ENCODE measurements around the gene F2R.
A peak's percentile ranks its signal among the peaks of the same experiment; 100 is the strongest.

Gene F2R

DNA sequence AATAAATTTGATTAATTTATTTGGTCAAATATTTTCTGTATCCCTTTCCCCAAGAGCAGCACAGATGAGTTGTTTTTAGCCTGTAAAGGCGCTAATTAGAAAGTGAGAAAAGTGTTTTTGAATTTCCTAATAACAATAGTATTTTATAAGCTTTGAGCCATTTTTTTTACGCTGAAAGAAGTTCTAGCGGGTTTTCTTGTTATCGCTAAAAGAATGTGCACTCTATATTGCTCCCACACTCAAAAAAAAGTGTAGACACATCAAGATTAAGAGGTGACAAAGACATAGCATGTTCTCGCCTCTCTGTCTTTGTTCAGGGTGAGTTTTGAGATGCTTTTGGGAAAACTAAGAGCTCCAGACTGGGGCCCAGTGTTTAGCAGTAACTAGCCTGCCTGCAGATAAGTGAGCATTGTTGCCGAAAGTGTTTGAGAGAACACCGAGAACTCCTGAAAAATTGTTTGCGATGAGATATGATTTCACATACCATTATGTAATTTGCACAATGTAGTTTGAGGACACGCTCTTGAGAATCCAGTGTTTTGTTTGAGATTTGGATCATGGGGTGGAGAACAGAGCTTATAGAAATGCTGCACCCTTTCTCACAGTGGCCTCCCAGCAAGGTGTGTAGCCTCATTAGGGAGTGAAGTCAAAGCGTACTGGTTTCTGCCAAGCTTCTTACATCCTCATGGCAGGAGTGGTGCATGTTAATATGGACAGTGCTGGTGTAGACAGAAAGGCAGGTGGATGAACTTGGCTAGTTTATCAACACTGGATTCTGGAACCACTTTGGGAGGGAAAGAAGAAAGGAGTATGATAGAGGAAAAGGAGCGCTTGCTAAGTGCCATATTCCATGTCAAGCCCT is 1.5 kb downstream of the F2R start:
- peak overlapping the region; percentile 94 for H3K4me3 ChIP-seq (ENCODE audit: insufficient read depth, low read depth, low read length)
- no peak overlapping the region for H3K27ac ChIP-seq (ENCODE audit: insufficient read depth, low read depth, low read length, poor library complexity, severe bottlenecking)
- WGBS, 2 experiments, result 81 to 85% methylated on average over 10 of the region's 11 CpGs

DNA sequence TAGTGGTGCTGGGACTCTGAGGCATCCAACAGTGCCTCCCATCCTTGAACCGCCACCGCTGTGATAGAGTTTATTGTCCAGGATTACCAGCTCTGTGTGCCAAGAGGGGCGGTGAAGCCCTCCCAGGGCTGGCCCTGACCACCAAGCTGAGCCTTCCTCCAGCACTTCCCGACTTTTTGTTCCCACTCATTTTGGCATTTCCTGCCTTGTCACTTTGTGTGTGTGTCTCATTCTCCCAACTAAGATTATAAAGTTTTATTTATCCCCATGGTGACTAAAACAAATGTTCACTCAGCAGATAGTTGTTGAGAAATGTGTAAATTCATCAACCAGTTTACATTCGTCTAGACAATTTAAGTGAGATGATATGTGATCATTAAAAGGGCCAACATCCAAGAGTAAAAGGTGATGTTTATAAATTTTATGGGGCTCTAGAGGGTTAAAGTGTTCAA is 2.5 kb downstream of the F2R start:
- Histone ChIP-seq H3K4me1 (ENCODE audit: control insufficient read depth, insufficient read depth, low read length) (peaks cover 11% of the 10 kb centered on the region), H3K27ac (ENCODE audit: insufficient read depth, low read depth, low read length, poor library complexity, severe bottlenecking) (no peak overlapping the region), H3K27me3 (ENCODE audit: control insufficient read depth, insufficient read depth, low read length, poor library complexity, severe bottlenecking) (peaks cover 25% of the 10 kb centered on the region), H3K9me3 (ENCODE audit: control insufficient read depth, low read length) (no peaks in the 10 kb centered on the region), H3K36me3 (ENCODE audit: control insufficient read depth, insufficient read depth, low read length) (no peaks in the 10 kb centered on the region), H3K4me3 (ENCODE audit: insufficient read depth, low read depth, low read length) (no peak overlapping the region)
- 89 to 92% methylated on average over 5 of the region's 5 CpGs for WGBS, 2 experiments

More for the DNA sequence above, 1.5 kb downstream of the F2R start:
- H3K36me3 ChIP-seq (ENCODE audit: control insufficient read depth, insufficient read depth, low read length), result no peaks in the 10 kb centered on the region
- no peaks in the 10 kb centered on the region for H3K9me3 ChIP-seq (ENCODE audit: control insufficient read depth, low read length)
- H3K4me1 ChIP-seq (ENCODE audit: control insufficient read depth, insufficient read depth, low read length), result peaks cover 11% of the 10 kb centered on the region
- peaks cover 25% of the 10 kb centered on the region for H3K27me3 ChIP-seq (ENCODE audit: control insufficient read depth, insufficient read depth, low read length, poor library complexity, severe bottlenecking)

DNA sequence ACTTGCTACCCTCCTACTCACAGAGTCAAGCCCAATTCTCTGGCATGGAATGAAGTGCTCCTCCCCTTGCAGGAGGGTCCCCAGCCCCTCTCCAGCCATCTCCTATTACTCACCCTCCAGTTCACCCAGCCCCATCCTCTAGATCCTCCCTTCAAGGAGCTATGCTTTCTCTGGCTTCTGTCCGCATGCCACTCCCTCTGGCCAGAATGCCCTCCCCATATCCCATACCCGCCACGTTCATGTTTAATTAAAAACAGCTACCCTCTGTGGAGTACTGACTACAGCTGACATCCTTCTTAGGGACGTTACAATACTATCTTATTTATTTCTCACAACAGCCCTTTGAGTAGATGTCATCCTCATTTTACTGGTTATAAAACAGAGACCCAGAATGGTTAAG is 3.0 kb downstream of the F2R start:
- WGBS, 2 experiments, result 91% methylated on average over 4 of the region's 4 CpGs
- H3K27ac ChIP-seq (ENCODE audit: insufficient read depth, low read depth, low read length, poor library complexity, severe bottlenecking), result no peak overlapping the region
- no peaks in the 10 kb centered on the region for H3K9me3 ChIP-seq (ENCODE audit: control insufficient read depth, low read length)
- peaks cover 20% of the 10 kb centered on the region for H3K27me3 ChIP-seq (ENCODE audit: control insufficient read depth, insufficient read depth, low read length, poor library complexity, severe bottlenecking)
- H3K36me3 ChIP-seq (ENCODE audit: control insufficient read depth, insufficient read depth, low read length), result no peaks in the 10 kb centered on the region
- peaks cover 11% of the 10 kb centered on the region for H3K4me1 ChIP-seq (ENCODE audit: control insufficient read depth, insufficient read depth, low read length)
- H3K4me3 ChIP-seq (ENCODE audit: insufficient read depth, low read depth, low read length), result no peak overlapping the region

DNA sequence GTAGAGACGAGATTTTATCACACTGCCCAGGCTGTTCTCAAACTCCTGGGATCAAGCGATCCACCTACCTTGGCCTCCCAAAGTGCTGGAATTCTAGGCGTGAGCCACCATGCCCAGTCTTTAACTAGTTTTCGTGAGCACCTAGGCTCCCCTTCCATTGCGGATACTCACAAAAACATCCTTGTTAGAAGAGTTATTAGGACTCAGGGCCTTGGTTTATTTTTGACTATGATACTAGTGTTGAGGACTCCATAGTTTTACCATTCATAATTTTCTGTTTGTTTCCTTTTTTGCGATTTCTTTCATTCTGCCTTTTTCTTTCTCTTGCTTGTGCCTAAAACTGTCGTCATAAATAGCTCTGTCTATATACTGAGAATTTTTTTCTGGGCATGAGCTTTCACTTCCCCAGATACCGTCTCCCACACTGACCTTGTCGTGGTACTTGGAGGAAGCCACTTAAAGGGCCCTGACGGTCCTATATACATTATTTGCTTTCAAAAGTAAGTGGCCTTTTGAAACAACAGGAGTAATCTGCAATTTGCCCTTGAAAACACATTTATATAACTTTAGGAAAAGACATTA is 5.2 kb downstream of the F2R start:
- H3K27ac ChIP-seq (ENCODE audit: insufficient read depth, low read depth, low read length, poor library complexity, severe bottlenecking), result no peak overlapping the region
- H3K4me3 ChIP-seq (ENCODE audit: insufficient read depth, low read depth, low read length), result no peak overlapping the region
- peaks cover 11% of the 10 kb centered on the region for H3K4me1 ChIP-seq (ENCODE audit: control insufficient read depth, insufficient read depth, low read length)
- no peaks in the 10 kb centered on the region for H3K36me3 ChIP-seq (ENCODE audit: control insufficient read depth, insufficient read depth, low read length)
- H3K27me3 ChIP-seq (ENCODE audit: control insufficient read depth, insufficient read depth, low read length, poor library complexity, severe bottlenecking), result no peaks in the 10 kb centered on the region
- 90 to 92% methylated on average over 10 of the region's 10 CpGs for WGBS, 2 experiments
- H3K9me3 ChIP-seq (ENCODE audit: control insufficient read depth, low read length), result no peaks in the 10 kb centered on the region

DNA sequence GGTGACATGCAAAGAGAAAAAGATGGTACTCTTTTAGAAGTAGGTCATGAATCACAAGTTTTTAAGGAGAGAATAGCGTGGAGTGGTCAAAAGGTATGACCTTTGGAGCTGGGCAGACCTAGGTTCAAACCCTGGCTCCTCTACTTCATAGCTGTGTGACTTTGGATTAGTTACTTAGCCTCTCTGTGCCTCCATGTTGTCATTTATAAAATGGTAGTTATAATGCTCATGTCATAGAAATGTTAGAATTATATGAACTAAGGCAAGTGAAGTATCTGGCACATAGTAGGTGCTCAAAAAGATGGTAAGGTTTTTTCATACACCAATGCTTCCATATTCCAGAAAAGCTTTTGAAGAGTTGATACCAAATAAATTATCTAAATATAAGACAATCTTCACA is 7.3 kb downstream of the F2R start:
- Histone ChIP-seq H3K4me1 (ENCODE audit: control insufficient read depth, insufficient read depth, low read length) (no peaks in the 10 kb centered on the region), H3K27me3 (ENCODE audit: control insufficient read depth, insufficient read depth, low read length, poor library complexity, severe bottlenecking) (no peaks in the 10 kb centered on the region), H3K4me3 (ENCODE audit: insufficient read depth, low read depth, low read length) (no peak overlapping the region), H3K36me3 (ENCODE audit: control insufficient read depth, insufficient read depth, low read length) (peaks cover 6% of the 10 kb centered on the region), H3K27ac (ENCODE audit: insufficient read depth, low read depth, low read length, poor library complexity, severe bottlenecking) (no peak overlapping the region), H3K9me3 (ENCODE audit: control insufficient read depth, low read length) (no peaks in the 10 kb centered on the region)
- 91 to 98% methylated on average over 1 of the region's 1 CpG for WGBS, 2 experiments

DNA sequence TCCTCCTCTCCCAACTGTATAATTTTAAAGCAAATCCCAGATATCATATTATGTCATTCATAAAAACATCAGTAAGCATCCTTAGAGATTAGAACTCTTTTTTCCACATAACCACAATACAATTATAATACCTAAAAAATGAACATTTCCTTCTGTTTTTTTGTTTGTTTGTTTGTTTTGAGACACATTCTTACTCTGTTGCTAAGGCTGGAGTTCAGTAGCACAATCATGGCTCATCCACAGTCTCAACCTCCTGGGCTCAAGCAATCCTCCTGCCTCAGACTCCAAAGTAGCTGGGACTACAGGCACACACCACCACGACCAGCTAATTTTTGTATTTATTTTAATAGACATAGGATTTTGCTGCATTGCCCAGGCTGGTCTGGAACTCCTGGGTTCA is 8.0 kb downstream of the F2R start:
- Histone ChIP-seq H3K27ac (ENCODE audit: insufficient read depth, low read depth, low read length, poor library complexity, severe bottlenecking) (no peak overlapping the region), H3K4me3 (ENCODE audit: insufficient read depth, low read depth, low read length) (no peak overlapping the region), H3K27me3 (ENCODE audit: control insufficient read depth, insufficient read depth, low read length, poor library complexity, severe bottlenecking) (no peaks in the 10 kb centered on the region), H3K36me3 (ENCODE audit: control insufficient read depth, insufficient read depth, low read length) (peaks cover 6% of the 10 kb centered on the region), H3K4me1 (ENCODE audit: control insufficient read depth, insufficient read depth, low read length) (no peaks in the 10 kb centered on the region), H3K9me3 (ENCODE audit: control insufficient read depth, low read length) (no peaks in the 10 kb centered on the region)
- 85 to 100% methylated on average over 1 of the region's 1 CpG for WGBS, 2 experiments

DNA sequence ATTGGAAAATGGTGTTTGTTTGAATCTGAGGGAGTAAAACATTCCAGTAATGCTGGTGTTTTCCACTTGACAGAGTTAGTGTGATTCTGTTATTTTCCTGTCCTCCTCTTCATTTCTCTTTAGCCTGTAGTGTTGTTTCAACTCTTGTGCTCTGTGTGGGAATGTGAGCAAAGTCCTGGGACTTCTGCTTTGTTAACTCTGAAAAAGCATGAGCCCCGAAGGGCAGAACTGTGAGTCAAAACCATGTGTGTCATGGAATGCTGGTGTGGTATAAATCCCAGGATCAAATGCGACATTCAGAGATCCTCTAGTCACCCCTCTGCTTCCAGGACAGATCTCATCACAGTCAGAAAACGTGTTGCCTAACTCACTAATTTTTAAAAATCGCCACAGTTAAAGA is 8.9 kb downstream of the F2R start:
- H3K4me3 ChIP-seq (ENCODE audit: insufficient read depth, low read depth, low read length), result no peak overlapping the region
- no peak overlapping the region for H3K27ac ChIP-seq (ENCODE audit: insufficient read depth, low read depth, low read length, poor library complexity, severe bottlenecking)
- H3K36me3 ChIP-seq (ENCODE audit: control insufficient read depth, insufficient read depth, low read length), result peaks cover 7% of the 10 kb centered on the region
- H3K9me3 ChIP-seq (ENCODE audit: control insufficient read depth, low read length), result no peaks in the 10 kb centered on the region
- WGBS, 2 experiments, result 86 to 88% methylated on average over 4 of the region's 4 CpGs
- no peaks in the 10 kb centered on the region for H3K4me1 ChIP-seq (ENCODE audit: control insufficient read depth, insufficient read depth, low read length)
- no peaks in the 10 kb centered on the region for H3K27me3 ChIP-seq (ENCODE audit: control insufficient read depth, insufficient read depth, low read length, poor library complexity, severe bottlenecking)

DNA sequence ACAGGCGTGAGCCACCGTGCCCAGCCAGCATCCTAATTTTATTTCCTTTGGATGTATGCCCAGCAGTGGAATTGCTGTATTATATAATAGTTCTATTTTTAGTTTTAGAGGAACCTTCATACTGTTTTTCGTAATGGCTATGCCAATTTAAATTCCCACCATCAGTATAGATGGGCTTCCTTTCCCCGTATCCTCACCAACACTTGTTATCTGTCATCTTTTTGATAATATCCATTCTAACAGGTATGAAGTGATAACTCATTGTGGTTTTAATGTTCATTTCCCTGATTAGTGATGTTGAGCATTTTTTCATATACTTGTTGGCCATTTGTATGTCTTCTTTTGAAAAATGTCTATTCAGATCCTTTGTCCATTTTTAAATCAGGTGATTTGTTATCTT is 13.0 kb downstream of the F2R start:
- Histone ChIP-seq H3K27me3 (ENCODE audit: control insufficient read depth, insufficient read depth, low read length, poor library complexity, severe bottlenecking) (no peaks in the 10 kb centered on the region), H3K9me3 (ENCODE audit: control insufficient read depth, low read length) (no peaks in the 10 kb centered on the region), H3K4me3 (ENCODE audit: insufficient read depth, low read depth, low read length) (no peak overlapping the region), H3K27ac (ENCODE audit: insufficient read depth, low read depth, low read length, poor library complexity, severe bottlenecking) (no peak overlapping the region), H3K36me3 (ENCODE audit: control insufficient read depth, insufficient read depth, low read length) (peaks cover 25% of the 10 kb centered on the region), H3K4me1 (ENCODE audit: control insufficient read depth, insufficient read depth, low read length) (no peaks in the 10 kb centered on the region)
- WGBS, 2 experiments, result 85 to 96% methylated on average over 3 to 4 of the region's 4 CpGs

DNA sequence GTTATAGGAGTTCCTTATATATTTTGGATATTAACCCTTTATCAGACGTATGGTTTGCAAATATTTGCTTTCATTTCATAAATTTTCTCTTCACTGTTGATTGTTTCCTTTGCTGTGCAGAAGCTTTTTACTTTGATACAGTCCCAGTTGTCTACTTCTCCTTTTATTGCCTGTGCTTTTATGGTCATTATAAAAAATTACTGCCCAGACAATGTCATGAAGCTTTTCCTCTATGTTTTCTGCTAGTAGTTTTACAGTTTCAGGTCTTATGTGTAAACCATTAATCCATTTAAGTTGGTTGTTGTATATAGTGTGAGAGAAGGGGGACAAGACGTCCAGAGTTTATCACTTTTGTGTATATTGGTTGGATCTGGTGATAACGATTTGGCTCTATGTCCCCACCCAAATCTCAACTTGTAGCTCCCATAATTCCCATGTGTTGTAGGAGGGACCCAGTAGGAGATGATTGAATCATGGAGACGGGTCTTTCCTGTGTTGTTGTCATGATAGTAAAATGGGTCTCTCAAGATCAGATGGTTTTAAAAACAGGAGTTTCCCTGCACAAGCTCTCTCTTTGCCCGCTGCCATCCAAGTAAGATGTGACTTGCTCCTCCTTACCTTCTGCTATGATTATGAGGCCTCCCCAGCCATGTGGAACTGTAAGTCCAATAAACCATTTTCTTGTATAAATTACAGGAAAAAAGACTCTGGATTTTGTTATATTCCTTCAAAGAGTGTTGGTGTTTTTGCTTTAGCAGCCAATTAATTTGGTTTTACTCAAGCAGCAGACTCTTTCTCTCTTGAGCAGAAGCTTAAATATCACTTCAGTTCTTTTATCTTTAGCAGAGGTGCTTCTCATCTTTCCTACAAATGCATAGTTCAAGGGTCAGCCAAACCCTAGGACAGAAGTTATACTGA is 13.7 kb downstream of the F2R start:
- no peaks in the 10 kb centered on the region for H3K27me3 ChIP-seq (ENCODE audit: control insufficient read depth, insufficient read depth, low read length, poor library complexity, severe bottlenecking)
- H3K36me3 ChIP-seq (ENCODE audit: control insufficient read depth, insufficient read depth, low read length), result peaks cover 25% of the 10 kb centered on the region
- H3K27ac ChIP-seq (ENCODE audit: insufficient read depth, low read depth, low read length, poor library complexity, severe bottlenecking), result no peak overlapping the region
- H3K4me1 ChIP-seq (ENCODE audit: control insufficient read depth, insufficient read depth, low read length), result no peaks in the 10 kb centered on the region
- H3K4me3 ChIP-seq (ENCODE audit: insufficient read depth, low read depth, low read length), result no peak overlapping the region
- 94% methylated on average over 5 of the region's 5 CpGs for WGBS, 2 experiments
- no peaks in the 10 kb centered on the region for H3K9me3 ChIP-seq (ENCODE audit: control insufficient read depth, low read length)

Data from ectodermal cell (in vitro differentiated cells).